GM08714 (cell line): Measurements from ENCODE around the gene NUDT14.

Experiments
- H3K4me3 ChIP-seq: fragments of 200-500 bp; sonication (Bioruptor generic); 2 replicates; pipeline ENCODE4 v1.5.1; 2014; ENCODE audit warnings: mild to moderate bottlenecking, low read length, inconsistent platforms
- ZNF274 ChIP-seq: IDR thresholded peaks from 2 replicates; pipeline ENCODE4 v1.6.1; 2012; ENCODE audit warnings: mild to moderate bottlenecking, low read depth, low read length

The NUDT14 gene

GRCh38 chr14:105155681-105156413 is 25.3 kb downstream of the NUDT14 start:
- no peak for TF ChIP-seq ZNF274

GRCh38 chr14:105155071-105155651 is 26.0 kb downstream of the NUDT14 start:
- no peak for TF ChIP-seq ZNF274
- no peak overlapping the region for H3K4me3 ChIP-seq

More at GRCh38 chr14:105155681-105156413, 25.3 kb downstream of the NUDT14 start:
- no peak overlapping the region for H3K4me3 ChIP-seq

DNA sequence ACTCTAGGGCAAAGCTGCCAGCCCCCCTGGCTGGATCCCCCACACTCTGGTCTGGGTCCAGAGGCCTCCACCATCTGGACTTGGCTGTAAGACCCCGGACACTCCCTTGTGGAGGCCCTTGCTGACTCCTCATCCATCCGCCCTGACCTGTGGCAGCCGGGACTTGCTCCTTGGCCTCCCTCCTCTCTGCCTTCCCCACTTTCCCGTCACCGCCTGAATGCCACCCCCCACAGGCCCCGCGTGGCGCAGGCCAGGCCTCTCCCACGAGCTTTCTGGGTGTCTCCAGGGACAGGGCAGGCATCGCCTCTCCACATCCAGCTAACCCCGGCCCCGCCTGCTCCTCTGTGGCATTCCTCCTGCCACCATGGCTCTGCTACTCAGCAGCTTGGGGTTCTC is 26.6 kb downstream of the NUDT14 start:
- H3K4me3 ChIP-seq: no peak overlapping the region
- no peak for TF ChIP-seq ZNF274

DNA sequence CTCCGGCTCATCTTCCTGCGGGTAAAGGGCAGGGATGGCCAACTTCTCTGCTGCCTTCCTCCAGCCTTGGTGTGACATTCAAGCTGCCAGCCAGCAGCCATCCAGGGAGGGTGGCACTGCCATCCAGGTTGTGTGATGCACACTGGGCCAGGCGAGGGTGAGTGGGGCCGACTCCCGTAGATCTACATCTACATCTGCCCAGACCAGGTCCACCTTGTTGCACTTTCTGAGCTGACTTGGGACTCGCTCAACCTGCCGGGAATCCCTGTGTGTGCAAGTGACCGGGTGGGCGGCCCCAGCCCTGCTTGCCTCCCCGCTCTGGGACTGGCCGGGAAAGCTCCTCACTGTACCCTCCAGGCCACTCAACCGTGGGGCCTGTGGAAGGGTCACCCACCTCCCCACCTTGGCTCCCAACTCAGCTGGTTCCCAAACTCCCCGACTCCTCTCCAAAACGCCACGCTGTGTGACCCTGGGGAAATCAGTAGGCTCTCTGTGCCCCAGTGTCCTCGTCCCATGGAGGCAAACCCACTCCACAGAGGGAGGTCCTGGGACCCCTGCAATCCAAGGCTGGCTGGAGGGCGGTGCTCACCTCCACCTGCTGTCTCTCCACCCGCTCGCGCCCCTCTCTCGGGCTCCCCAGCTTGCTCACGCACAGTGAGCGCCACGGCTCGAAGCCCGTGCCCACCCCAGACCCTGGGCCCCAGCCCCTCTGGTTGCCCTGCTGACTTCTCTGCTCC is 27.2 kb downstream of the NUDT14 start:
- no peak overlapping the region for H3K4me3 ChIP-seq
- TF ChIP-seq ZNF274: no peak

DNA sequence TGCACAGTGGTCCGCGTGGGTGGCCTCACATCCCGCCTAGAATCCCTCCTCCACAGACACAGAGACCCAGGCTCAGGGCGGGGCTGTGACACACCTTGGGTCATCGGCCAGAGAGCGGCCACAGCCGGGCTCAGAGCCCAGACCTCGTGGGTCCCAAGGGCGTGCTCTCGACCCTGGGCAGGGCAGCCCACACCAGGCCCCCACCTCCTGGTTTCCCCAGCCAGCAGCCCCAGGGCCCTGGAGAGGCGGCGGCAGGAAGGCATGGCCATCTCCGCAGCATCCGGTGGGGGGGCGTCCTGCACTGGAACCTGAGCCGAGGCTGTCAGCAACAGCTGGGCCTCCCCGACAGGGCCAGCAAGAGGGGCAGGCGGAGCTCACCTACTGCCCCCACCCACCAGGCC is 27.8 kb downstream of the NUDT14 start:
- TF ChIP-seq ZNF274: no peak
- no peak overlapping the region for H3K4me3 ChIP-seq

- no peak for TF ChIP-seq ZNF274
Measured at GRCh38 chr14:105152794-105153241, 28.3 kb downstream of the NUDT14 start.

DNA sequence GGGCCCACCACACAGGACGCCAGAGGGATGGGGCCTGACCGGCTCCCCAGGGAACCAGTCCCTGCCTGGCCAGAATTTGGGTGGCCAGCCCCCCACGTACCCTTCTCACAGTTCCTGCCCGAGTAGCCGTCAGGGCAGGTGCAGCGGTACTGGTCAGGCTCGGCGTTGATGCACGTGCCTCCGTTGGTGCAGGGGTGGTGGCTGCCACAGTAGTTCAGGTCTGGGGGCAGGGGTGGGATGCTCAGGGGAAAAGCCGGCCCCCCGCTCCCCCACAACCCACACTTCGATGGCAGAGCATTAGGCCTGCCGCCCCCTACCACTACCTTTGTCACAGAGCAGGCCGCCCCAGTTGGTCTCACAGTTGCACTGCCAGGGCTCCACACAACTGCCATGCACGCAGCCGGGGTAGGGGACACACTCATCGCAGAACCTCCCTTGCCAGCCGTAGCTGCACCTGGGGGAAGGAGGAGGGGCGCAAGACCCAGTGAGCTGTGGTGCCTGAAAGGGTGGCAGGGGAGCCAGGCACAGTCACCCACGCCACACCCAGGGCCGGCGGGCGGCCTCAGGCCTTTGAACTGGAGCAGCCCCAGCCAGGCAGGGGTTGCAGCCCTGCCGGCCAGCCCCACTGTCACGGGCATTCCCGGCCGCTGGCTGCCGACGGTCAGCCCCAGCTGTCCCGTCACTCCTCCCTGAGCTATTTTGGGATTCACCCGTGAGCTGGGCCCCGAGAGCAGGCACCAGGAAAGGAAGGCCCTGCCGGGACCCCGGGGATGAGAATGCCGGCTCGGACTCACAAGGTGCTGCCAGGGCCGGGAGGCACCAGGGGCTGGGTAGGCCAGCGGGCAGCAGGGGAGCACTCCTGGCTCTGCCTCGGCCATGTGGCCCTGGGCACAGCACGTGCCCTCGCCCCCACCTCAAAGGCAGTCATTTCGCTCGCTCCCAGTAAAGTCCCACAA is 29.0 kb downstream of the NUDT14 start:
- H3K4me3 ChIP-seq: no peak overlapping the region
- no peak for TF ChIP-seq ZNF274

More at GRCh38 chr14:105152794-105153241, 28.3 kb downstream of the NUDT14 start:
- no peak overlapping the region for H3K4me3 ChIP-seq

- no peak for TF ChIP-seq ZNF274
- H3K4me3 ChIP-seq: no peak overlapping the region
Measured at GRCh38 chr14:105151084-105151837, 29.9 kb downstream of the NUDT14 start.

DNA sequence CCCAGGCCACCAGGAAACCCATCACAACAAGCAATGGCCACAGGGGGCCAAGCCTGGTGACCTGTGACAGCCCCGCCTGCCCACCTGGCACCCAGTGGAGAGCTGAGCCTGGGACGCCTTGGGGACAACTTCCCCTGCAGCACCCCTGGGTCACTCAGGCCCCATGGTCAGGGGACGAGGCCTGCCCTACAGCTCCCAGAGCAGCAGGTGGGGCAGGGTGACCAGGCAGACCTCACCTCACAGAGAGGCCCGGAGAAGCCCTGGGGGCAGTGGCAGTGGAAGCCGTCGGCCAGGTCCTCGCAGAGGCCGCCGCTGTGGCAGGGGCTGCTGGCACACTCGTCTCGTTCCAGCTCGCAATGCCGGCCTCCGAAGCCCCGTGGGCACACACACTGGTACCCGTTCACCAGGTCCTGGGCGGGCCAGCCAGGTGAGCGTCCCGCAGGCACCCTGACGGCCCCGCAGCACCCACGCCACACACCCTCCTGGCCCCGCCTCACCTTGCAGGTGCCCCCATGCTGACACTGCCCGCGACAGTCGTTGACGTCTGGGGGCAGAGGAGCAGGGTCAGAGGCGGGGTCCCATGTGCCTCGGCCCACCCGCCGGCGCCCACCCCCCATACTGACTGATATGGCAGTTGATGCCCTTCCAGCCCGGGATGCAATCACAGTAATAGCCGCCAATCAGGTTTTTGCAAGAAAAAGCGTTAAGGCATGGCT is 30.6 kb downstream of the NUDT14 start:
- no peak overlapping the region for H3K4me3 ChIP-seq
- no peak for TF ChIP-seq ZNF274

DNA sequence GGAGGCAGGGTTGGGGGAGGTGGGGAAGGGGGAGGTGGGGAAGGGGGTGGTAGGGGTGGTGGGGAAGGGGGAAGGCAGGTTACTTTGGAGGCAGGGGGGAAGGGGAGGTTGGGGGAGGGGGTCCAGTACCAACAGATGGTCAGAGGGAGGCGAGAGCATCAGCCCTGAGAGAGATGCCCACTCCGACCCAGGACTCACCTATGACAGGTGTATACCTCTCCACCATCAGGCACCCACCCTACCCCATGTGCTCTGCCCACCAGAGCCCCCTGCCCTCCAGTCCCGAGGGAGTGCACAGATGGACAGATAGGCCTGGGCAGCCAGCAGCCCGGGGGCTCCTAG is 31.1 kb downstream of the NUDT14 start:
- H3K4me3 ChIP-seq: no peak overlapping the region
- TF ChIP-seq ZNF274: no peak

DNA sequence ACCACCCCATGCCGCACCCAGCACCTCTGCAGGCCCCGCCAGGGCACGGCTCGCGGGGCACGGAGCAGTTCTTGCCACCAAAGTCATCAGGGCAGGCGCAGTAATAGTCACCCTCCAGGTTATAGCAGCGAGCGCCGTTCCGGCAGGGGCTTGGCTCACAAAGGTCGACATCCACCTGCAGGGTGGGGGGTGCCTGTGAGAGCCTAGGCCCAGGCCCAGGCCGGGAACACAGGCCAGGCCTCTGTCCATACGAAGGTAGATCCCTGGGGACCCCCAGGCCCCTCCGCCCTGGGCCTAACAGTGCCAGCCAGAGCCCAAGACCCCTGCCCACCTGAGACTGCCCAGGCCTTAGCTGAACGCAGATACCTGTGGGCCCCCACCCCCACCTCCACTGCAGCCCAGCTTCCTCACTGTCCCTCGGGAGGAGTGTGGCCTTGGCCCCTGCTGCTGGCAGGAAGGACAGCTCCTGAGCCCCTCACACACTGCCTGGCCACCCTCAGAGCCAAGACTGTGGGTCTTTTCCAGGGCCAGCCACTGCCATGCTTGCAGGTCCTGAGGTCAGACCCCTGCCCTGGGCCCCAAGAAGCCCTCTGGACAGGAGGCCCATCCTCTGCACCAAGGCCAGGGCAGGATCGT is 31.8 kb downstream of the NUDT14 start:
- no peak for TF ChIP-seq ZNF274
- no peak overlapping the region for H3K4me3 ChIP-seq

DNA sequence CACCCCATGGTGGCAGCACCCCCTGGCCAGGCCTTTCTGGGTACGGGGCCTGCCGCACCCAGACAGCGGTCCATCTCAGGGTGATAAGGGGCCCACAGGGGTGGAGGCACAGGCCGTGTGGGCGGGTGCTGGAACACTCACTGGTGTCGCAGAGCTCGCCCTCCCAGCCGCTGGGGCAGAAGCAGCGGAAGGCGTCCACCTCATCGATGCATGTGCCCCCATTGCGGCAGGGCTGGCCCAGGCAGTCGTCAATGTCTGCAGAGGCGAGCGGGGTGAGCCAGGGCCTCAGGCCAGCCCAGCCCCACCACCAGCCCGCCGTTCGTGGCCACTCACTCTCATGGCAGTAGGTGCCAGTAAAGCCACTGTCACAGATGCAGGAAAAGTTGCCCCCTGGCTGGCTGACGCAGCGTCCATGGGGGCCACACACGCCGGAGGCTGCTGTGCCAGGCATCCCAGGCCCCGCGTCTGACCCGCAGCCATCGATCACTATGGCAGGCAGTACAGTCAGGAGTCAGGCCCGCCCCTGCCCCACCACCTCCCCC is 32.4 kb downstream of the NUDT14 start:
- TF ChIP-seq ZNF274: no peak
- no peak overlapping the region for H3K4me3 ChIP-seq
